Skeletal muscle cell (primary cell): ENCODE data around the gene TRMT1L.

ENCODE experiments used
- DNase-seq: peaks from one replicate; pipeline ENCODE4 v3.0.0-alpha.2; 2010; ENCODE audit warnings: low read depth
- H3K4me3 ChIP-seq: 2 replicates; pipeline ENCODE4 v1.5.1; 2011; ENCODE audit warnings: low read depth, mild to moderate bottlenecking, control low read depth, low read length, moderate library complexity

TRMT1L gene

DNA sequence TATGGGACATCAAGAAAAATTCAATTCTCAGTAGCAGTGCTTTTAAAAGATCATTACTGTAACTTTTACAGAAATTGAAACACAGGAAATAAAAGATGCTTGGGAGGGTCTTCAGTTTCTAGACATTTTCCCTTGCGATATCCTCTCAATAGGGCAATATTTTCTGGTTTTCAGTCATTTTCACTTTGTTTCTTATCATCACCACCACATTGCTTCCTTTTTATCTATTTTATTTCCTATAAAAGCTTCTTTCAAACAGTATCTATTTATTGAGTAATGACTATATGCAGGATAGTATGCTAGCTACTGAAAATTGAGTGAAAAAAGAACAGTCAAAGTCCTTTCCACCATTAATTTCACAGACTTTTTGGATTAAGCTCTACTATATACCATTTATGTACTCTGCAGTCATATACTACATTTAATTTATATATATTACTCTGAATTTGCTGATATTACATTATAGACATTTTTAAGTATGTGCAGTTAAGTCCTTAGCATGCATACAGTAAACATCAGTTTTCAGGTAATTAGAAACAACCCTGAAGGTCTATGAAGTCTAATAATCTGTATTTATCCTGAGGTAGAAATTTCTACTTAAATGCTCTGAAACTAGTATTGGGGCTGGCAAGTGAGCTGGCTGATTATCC lies 18.7 kb downstream of the TRMT1L start:
- no peak for DNase-seq
- no peak overlapping the region for H3K4me3 ChIP-seq

GRCh38 chr1:185132534-185132933 lies 24.2 kb downstream of the TRMT1L start:
- DNase-seq: no peak
- H3K4me3 ChIP-seq: no peak overlapping the region

GRCh38 chr1:185129708-185130107 lies 27.0 kb downstream of the TRMT1L start:
- no peak overlapping the region for H3K4me3 ChIP-seq
- no peak for DNase-seq

GRCh38 chr1:185112356-185112755 lies 44.4 kb downstream of the TRMT1L start:
- H3K4me3 ChIP-seq: no peak overlapping the region
- no peak for DNase-seq

GRCh38 chr1:185111873-185112272 lies 44.9 kb downstream of the TRMT1L start:
- no peak overlapping the region for H3K4me3 ChIP-seq
- DNase-seq: no peak

DNA sequence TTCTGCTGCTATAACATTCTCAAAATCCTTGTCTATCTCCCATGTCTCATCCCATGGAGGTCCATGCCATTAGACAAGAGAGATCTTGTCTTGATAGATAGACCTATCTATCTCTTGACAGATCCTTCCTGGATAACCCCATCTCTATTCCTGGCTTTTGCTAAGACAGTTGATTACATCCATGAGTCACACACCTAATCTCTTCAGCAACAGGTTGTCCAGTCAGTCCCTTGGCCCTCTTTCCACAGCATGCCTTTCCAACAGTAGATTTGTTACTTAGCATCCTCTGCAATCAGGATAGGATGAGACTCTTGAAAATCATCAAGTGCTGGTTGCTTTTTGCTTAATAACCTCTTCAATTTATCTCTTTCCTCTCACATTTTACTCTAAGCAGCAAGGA lies 46.6 kb downstream of the TRMT1L start:
- DNase-seq: no peak
- H3K4me3 ChIP-seq: no peak overlapping the region

DNA sequence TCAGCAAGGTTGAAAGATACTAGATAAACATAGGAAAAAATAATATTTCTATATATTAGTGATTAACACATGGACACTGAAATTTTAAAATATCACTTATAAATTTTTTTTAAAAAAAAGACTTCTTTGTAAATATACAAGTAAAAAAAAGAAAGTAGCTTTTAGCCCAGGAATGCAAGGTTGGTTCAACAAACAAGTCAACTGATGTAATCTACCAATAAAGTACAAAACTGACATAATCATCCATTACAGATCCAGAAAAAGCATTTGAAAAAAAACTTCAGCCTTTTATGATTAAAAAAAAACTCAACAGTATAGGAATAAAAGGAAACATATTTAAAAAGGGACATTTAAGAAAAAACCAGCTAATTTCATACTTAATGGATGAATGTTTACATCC lies 48.4 kb downstream of the TRMT1L start:
- no peak overlapping the region for H3K4me3 ChIP-seq
- peak; percentile 3 for DNase-seq

DNA sequence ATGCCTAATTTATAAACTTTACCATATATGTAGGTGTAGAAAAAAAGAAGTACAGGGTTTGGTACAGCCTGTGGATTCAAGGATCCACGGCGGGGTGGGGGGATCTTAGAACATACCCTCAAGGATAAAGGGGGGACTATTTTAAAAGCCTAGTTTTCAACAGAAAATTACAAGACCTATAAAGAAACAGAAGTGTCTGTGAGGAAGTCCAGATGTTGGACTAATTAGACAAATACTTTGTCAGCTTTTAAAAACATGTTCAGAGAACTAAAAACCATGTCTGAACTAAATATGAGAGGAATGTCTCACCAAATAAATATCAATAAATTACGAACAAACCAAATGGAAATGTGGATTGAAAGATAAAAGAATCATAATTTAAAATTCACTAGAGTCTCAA lies 51.6 kb downstream of the TRMT1L start:
- no peak for DNase-seq
- no peak overlapping the region for H3K4me3 ChIP-seq

GRCh38 chr1:185104083-185104482 lies 52.7 kb downstream of the TRMT1L start:
- DNase-seq: no peak

GRCh38 chr1:185096531-185096930 lies 60.2 kb downstream of the TRMT1L start:
- no peak for DNase-seq
- H3K4me3 ChIP-seq: no peak overlapping the region

More at GRCh38 chr1:185104083-185104482, 52.7 kb downstream of the TRMT1L start:
- no peak overlapping the region for H3K4me3 ChIP-seq

DNA sequence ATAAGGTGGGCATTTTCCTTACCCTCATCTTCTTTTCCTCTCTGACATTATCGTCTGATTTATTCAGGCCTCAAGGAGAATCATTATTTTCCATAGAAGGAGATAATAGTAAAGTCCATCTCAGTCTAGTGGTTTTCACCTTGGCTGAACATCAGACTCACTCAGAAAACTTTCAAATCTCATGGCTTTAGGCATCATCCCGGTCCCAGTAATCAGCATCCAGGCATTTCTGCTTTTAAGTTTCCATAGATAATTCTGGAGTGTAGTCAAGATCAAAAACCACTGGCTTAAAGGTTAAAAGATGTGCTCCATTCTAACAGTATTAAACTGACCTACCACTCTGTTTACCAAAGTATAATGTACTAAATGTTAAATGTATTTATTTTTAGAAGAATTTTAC lies 62.0 kb downstream of the TRMT1L start:
- DNase-seq: no peak
- H3K4me3 ChIP-seq: no peak overlapping the region

GRCh38 chr1:185091480-185091879 lies 65.3 kb downstream of the TRMT1L start:
- DNase-seq: no peak
- no peak overlapping the region for H3K4me3 ChIP-seq

DNA sequence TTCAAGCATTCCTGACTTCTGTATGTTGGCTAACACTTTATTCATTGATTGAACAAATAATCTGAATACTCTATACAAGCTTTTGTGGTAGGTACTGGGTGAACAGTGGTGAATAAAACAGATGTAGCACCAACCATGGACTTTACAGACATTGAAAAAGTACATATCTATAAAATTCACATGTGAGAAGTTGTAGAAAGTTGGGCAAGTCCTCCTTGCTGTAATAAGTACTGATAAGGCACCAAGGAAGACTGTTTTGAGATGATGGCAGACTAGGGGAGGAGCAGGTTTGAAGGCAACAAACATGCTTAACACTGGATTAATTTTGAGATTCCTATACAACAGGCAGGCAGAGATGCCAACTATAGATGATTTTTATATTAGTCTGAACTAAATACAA lies 69.0 kb downstream of the TRMT1L start:
- H3K4me3 ChIP-seq: no peak overlapping the region
- DNase-seq: no peak

DNA sequence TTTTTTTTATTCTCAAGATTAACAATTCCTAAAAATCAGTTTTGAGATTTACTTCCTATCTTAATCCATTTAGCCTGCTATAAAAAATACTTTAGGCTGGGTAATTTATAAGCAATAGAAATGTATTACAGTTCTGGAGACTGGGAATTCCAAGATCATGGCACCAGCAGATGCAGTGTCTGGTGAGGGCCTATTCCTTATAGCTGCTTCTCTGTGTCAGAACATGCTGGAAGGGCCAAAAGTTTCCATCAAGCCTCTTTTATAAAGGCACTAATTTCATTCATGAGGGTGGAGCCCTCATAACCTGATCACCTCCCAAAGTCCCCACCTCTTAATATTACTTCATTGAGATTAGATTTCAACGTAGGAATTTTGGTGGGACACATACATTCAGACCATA lies 69.7 kb downstream of the TRMT1L start:
- no peak overlapping the region for H3K4me3 ChIP-seq
- no peak for DNase-seq

DNA sequence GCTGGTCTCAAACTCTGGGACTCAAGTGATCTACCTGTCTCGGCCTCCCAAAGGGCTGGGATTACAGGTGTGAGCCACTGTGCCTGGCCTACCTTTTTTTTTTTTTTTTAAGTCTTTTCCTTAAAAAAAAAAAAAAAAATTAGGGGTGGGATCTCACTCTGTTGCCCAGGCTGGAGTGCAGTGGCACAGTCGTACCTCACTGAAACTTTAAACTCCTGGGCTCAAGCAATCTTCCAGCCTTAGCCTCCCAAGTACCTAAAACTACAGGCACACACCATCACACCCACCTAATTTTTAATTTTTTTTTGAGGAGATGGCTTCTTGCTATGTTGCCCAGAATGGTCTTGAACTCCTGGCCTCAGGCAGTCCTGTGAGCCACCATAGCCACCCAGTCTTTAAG lies 72.9 kb downstream of the TRMT1L start:
- no peak for DNase-seq
- H3K4me3 ChIP-seq: no peak overlapping the region

GRCh38 chr1:185080422-185080821 lies 76.3 kb downstream of the TRMT1L start:
- DNase-seq: no peak
- no peak overlapping the region for H3K4me3 ChIP-seq

DNA sequence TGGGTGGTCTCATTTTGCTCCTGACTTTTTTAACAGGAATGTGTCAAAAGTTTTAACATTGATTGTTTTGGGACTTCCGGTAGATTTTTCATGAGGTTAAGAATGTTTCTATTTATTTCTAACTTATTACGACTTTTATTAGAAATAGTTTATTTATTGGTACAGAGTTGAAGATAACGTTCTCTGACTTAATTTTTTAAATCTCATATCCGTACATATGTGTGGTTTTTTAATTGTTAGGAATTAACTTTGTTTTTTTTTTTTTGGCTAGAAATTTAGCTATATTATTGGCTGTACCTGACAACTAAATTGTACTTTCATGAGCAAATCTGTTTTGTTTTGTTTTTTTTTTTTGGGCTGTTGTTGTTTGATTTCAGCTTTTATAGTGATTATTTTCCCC lies 79.4 kb downstream of the TRMT1L start:
- no peak overlapping the region for H3K4me3 ChIP-seq
- DNase-seq: no peak

DNA sequence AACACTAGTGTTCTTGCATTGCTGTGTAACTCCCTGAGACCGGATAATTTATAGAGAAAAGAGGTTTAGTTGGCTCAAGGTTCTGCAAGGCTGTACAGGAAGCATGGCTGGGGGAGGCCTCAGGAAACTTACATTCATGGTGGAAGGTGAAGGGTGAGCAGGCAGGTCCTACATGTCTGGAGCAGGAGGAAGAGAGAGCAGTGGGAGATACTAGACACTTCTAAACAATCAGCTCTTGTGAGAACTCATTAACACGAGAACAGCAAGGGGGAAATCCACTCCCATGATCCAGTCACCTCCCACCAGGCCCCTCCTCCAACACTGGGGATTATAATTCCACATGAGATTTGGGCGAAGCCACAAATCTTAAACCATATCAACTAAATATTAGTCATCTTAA lies 81.3 kb downstream of the TRMT1L start:
- H3K4me3 ChIP-seq: no peak overlapping the region
- DNase-seq: no peak

DNA sequence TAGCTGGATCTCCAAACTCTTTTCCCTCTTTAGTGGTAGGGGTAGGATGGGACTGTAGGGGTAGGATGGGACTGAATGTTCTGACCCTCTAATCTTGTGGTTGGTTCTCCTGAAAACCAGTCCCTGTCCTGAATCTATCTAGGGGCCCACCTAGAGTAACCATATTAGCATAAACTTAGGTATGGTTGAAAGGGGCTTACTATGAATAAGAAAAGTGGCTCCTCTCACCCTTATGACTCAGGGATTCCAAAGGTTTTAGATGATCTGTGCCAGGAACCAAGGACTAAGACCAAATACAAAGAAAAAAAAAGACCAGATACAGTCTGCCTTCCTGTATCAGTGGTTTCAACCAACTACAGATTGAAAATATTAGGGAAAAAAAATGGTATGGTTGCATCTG lies 82.4 kb downstream of the TRMT1L start:
- DNase-seq: no peak
- no peak overlapping the region for H3K4me3 ChIP-seq

GRCh38 chr1:185073725-185074124 lies 83.0 kb downstream of the TRMT1L start:
- no peak overlapping the region for H3K4me3 ChIP-seq
- DNase-seq: no peak

DNA sequence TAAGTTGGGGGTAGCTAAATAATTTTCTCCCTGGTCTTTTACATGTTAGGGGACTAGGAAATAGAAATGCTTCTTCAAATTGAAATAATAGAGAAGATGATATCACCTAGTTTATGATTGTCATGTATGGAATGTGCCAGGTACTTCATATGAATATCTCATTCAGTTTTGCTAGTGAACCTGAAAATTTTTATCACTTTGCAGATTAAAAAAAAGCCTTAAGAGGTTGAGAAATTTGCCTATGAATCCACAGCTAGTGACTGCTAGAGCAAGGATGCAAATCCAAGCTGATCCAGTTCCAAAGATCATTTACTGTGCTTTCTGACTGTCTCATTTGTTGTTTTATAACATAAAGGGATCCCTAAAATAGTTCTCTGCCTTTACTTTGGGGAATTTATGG lies 86.7 kb downstream of the TRMT1L start:
- H3K4me3 ChIP-seq: no peak overlapping the region
- no peak for DNase-seq

DNA sequence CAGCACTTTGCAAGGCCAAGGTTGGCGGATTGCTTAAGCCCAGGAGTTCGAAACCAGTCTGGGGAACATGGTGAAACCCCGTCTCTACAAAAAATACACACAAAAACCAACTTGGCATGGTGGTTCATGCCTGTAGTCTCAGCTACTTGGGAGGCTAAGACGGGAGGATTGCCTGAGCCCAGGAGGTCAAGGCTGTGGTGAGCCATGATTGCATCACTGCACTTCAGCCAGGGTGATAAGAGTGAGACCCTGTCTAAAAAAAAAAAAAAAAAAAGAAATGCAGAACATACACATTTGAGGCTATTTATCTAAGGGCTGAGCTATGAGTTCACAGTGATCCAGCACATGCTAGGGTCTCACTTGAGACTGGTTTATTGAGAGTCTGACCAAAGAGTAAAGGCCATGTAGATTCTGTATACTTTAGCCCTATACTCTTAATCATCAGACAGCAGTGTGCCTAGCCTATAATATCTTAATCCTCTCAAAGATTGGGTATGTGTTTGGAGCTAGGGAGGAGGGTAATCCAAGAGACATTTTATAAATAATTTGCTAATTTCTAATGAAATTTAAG lies 87.5 kb downstream of the TRMT1L start:
- no peak overlapping the region for H3K4me3 ChIP-seq
- DNase-seq: no peak
